Activated CD4-positive, alpha-beta T cell treated with anti-CD3 and anti-CD28 coated beads, Interleukin-2, amount 50 U/mL, for 48 hours (primary cell): ENCODE results near the gene DNASE1L1.

Experiments used
- DNase-seq, 2 experiments: peaks; one replicate each; pipeline ENCODE4 v3.0.0-alpha.2; 2020

The DNASE1L1 gene

GRCh38 chrX:154436374-154436982, 27.4 kb upstream of the DNASE1L1 start:
- peak in 1 of 2 experiments; percentile 44 for DNase-seq

GRCh38 chrX:154435171-154435733, 26.2 kb upstream of the DNASE1L1 start:
- no peak for DNase-seq

DNA sequence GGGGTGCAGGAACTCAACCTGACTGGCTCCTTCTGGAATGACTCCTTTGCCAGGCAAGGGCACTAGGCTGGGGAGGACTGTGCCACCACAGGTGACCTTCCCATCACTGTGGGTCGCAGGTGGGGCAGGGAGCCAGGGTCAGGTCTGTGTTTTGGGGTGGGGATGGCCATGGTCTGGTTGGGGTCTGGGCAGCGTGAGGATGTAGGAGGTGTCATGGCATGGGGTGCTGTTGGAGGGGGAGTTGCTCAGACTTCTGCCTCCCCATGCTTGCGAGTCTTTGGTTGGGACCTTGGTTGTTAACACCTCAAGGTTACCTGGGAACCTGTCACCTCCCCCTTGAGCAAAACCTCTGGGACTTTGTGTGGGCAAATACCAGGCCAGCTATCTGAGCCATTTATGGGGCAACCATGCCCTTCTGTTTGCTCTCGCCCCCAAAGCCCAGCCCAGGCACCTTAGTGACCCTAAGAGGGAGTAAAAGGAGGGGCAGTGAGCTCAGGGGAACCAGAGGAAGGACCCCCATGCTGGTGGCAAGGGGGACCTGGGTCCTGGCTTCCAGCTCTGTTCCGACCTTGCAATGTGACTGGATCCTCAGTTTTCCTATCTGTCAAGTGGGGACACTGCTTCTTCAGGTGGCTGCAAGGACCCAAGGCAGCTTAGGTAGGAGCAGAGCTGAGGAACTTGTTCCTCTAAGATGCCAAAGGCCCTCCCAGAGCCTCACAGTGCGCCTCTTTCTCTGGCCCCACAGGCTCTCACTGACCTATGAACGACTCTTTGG, 25.5 kb upstream of the DNASE1L1 start:
- DNase-seq, result no peak

DNA sequence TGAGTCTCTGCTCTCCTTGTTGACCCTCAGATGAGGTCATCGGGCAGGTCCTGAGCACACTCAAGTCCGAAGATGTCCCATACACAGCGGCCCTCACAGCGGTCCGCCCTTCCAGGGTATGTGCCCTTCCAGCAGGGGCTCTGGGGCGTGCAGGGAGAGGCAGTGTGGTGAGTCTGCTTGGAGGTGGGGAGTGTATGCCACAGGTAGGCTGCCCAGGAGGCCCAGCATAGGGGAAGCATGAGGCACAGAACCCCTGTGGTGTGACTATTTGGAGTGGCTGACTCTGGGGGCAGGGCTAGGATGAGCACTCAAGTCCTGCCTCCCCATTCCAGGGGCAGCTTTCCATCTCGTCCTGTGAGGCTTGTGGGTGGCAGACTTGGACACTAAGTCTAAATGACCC, 24.6 kb upstream of the DNASE1L1 start:
- DNase-seq, result no peak

DNA sequence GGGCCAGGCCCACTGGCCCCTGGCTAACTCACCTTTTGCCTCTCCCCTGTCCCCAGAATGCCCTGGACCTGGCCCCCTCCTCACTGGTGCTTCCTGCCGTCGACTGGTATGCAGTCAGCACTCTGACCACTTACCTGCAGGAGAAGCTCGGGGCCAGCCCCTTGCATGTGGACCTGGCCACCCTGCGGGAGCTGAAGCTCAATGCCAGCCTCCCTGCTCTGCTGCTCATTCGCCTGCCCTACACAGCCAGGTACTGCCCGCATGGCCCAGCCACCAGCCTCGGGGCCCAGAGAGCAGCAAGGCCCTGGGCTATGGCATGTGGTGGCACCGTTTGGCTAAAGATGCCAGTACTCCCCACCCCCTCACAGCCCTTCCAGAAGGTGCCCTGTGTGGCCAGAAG, 23.2 kb upstream of the DNASE1L1 start:
- no peak for DNase-seq

DNA sequence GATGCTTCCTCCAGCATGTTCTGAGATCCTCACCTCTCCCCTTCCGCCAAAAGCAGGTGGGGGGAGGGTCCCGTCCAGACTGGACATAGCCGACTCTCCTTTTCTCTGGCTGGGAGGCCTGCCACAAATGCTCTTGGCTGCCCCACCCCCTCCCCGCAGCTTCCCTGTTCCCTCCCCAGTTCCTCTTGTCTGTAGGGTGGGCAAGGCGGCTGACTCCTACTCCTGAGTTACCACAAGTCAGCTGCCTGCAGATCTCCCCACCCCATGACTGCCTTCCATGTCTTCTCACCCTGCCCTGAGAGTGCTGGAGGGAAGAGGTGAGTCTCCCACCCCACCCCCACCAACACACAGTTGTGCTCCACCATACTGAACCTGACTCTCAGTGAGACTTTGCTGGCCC, 22.3 kb upstream of the DNASE1L1 start:
- no peak for DNase-seq

DNA sequence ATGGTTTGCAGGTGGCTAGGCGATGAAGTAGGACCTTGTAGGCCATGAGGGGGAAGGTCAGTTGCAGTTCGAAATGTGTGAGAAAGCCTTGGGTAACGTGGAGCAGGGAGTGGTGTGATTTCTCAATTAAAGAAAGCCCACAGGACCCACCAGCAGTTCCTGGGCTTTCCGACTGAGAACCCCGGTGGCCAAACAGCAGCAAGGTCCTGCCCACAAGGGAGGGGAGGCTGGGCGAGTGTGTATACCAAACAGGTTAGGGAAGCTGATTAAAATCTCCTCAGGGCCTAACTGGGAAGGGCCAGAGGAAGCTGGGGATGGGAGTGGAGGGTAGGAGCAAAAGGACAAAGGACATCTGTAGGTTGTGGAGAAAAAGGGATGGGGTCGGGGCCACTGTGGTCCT, 21.9 kb upstream of the DNASE1L1 start:
- DNase-seq, result no peak

GRCh38 chrX:154430479-154430878, 21.4 kb upstream of the DNASE1L1 start:
- no peak for DNase-seq

GRCh38 chrX:154429711-154430110, 20.7 kb upstream of the DNASE1L1 start:
- no peak for DNase-seq

- DNase-seq, result peak; percentile 86 to 90
Measured at GRCh38 chrX:154428176-154429171, 19.4 kb upstream of the DNASE1L1 start, which contains the start of gene ATP6AP1. Gene ATP6AP1, plus strand, starts transcription at chrX:154428677. Its CDS starts 16 bp downstream, at chrX:154428693.

DNA sequence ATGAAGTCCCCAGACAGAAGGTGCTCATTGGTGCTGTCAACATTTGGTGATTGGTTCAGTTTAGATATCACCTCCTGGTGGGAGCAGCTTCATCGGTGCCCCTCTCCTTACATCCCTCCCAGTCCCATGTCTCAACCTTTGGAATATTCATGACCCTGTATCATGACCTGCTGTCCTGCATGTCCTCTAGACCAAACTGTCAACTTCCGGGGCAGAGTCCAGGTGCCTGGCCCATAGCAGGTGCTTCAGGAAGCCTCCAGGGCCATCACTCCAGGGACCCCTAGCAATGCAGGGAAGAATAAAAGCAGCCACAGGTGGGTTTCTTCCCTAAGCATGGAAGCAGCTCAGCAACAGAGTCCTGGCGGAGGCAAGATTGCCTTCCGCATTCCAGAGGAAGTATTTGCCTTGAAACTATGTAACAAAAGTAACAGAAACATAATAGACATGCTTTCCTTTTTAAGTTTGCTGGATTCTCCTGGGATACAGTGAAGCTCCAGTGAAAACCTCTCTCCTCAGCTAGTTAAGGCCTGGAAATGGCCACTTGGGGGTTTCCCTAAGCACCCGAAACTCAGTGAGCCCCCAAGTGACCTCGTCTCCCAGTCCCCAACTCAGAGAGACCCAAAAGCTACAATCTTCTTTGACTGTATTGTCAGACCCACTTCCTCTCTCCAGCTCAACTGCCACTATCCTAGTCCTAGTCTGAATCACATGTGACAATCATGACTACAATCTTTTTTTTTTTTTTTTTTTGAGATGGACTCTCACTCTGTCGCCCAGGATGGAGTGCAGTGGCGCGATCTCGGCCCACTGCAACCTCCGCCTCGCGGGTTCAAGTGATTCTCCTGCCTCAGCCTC, 18.1 kb upstream of the DNASE1L1 start:
- no peak for DNase-seq

DNA sequence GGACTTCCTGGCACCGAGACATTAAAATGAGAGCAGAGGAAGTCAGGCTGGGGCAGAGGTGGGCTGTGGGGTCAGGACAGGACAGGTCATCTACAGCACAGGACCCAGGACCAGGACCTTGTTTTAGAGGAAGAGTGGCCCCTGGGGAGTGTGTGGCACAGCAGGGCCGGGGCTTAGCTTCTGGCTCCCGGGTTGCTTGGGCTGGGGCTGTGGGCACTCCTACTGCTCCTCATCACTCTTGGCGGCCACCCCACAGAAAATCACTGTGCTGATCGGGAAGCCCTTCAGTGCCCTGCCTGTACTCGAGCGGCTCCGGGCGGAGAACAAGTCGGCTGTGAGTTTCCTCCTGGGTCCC, 11.3 kb upstream of the DNASE1L1 start:
- no peak for DNase-seq

DNA sequence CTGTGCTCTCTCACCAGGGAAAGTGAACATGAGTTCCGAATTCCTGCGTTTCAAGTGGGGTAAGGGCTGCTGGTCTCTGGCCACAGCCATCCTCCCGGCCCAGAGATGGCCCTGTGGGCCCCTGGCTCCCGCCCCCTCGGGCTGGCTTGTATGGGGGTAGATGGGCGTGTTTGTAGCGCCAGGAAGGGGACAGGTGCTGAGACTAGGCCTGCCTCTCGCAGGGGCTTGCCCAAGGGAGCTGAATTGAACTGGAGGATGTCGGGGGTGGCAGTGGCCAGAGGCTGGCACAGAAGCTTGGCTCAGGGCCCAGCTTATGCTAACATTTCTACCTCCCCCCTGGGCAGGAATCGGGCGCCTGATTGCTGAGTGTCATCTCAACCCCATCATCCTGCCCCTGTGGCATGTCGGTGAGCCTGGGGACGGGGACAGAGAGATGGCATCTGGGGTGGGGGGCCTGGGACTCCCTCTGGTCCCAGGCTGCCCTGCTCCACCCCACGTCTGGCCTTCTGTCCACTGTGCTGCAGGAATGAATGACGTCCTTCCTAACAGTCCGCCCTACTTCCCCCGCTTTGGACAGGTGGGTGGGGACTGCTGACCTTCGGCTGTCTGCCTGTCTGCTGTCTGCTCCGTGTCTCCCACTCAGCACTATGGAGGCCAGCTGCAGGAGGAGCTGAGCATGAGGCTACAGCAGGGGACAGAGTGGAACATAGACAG, 10.8 kb upstream of the DNASE1L1 start:
- no peak for DNase-seq

DNA sequence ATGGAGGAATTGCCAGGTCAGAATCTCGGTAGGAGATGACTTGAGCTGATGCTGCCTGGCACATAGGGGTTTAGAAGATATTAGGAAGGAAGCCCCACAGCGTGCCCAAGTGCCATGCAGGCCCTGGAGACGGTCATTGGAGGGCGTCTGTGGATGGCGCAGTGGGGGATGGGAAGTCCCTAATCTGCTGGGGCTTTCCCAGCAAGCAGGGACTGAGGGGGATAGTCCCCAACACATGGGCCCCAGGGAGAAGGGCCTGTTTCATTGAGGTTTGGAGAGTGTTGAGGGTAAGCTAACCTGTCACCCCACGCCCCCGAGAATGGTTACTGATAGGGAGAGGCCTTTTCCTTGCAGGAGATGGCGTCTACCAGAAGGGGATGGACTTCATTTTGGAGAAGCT, 10.1 kb upstream of the DNASE1L1 start:
- DNase-seq, result no peak

DNA sequence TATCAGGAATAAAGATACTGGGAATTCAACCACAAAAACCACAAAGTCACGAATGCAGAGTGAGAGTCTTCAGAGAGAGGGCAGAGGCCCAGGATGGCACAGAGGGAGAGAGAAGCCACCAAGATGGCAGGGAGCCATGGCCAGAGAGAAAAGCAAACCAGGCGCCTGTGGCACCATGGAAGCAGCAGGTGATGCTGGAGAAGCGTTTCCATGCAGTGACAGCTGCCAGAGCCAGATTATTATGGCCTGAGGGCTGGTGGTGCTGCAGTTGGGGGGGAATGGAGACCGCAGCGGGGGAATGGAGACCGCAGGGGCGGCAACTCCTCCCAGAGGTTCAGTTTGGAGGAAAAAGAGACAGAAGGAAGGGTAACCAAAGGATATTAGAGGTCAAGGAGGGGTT, 8.1 kb upstream of the DNASE1L1 start:
- no peak for DNase-seq

DNA sequence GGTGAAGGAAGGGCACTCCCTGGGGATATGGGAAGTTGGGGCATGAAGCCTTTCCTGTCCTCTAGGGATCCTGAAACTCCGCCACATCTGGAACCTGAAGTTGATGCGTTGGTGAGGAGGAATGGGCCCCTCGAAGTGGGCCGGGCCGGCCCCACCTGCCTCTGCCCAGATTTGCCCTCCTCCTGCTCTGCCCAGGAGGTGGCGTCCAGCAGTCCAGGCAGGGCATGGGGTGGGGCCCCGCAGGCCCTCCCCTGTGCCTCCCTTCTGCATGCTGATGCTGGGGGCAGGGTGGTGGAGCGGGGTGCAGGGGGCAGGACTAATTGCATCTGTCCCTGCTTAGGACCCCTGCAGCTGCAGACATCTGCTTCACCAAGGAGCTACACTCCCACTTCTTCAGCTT, 4.1 kb upstream of the DNASE1L1 start:
- DNase-seq, result no peak

GRCh38 chrX:154412468-154412867, 3.4 kb upstream of the DNASE1L1 start:
- DNase-seq, result peak in 1 of 2 experiments; percentile 32

- DNase-seq, result peak; percentile 65 to 73
Measured at GRCh38 chrX:154411981-154412340, 2.9 kb upstream of the DNASE1L1 start.

- DNase-seq, result no peak
Measured at GRCh38 chrX:154408659-154409221, 314 bp downstream of the DNASE1L1 start.

- DNase-seq, result no peak
Measured at GRCh38 chrX:154404625-154405192, 4.3 kb downstream of the DNASE1L1 start.

DNA sequence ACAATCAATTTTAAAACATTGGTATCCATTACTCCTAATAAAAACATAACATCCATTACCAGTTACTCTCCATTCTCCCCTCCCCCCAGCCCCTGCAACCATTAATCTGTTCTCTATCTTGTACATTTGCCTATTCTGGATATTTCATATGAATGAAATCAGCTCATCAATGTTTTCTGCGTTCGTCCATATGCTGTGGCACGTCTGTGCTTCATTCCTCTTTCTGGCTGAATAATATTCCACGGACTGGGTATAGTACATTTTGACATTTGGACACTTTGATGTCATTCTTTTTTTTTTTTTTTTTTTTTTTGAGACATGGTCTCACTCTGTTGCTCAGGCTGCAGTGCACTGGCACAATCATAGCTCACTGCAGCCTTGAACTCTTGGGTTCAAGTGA, 5.2 kb downstream of the DNASE1L1 start:
- DNase-seq, result no peak
